Activated CD4-positive, alpha-beta T cell treated with anti-CD3 and anti-CD28 coated beads, Interleukin-2, amount 10 ng/mL, durations not matched to agents 24 days and 14 days (primary cell): Measurements from ENCODE around the gene ABCF2. TPM values are rescaled to one million over a fixed set of nuclear protein-coding genes. Genes with fewer than 3 reads are reported as not detected.

Experiments
- DNase-seq: peaks from one replicate; pipeline ENCODE4 v3.0.0; 2022
- H3K27ac Mint-ChIP-seq: one replicate; pipeline ENCODE4 v1.8.0; 2022; ENCODE audit warnings: mild to moderate bottlenecking, mixed read lengths
- H3K27me3 Mint-ChIP-seq: one replicate; pipeline ENCODE4 v1.8.0; 2022; ENCODE audit warnings: mixed read lengths
- H3K36me3 Mint-ChIP-seq: one replicate; pipeline ENCODE4 v1.8.0; 2022; ENCODE audit warnings: low read depth, mild to moderate bottlenecking, mixed read lengths
- H3K4me1 Mint-ChIP-seq: one replicate; pipeline ENCODE4 v1.8.0; 2021; ENCODE audit warnings: mixed read lengths
- H3K4me3 Mint-ChIP-seq: one replicate; pipeline ENCODE4 v1.8.0; 2022; ENCODE audit warnings: mild to moderate bottlenecking, moderate library complexity, mixed read lengths
- H3K9me3 Mint-ChIP-seq: one replicate; pipeline ENCODE4 v1.8.0; 2021; ENCODE audit warnings: mixed read lengths
- intact Hi-C: fragments of 100-400 bp; cut with micrococcal nuclease; formaldehyde crosslinking; loops from one replicate; pipeline ENCODE4 v1.15.1; 2023
- total RNA-seq: library from RNA; stranded (reverse); gene quantifications from 2 replicates; pipeline ENCODE4 v1.2.3, GENCODE V29; 2022

ABCF2 gene
- total RNA-seq, 1 donor from 2014 or later = 84.6 TPM

DNA sequence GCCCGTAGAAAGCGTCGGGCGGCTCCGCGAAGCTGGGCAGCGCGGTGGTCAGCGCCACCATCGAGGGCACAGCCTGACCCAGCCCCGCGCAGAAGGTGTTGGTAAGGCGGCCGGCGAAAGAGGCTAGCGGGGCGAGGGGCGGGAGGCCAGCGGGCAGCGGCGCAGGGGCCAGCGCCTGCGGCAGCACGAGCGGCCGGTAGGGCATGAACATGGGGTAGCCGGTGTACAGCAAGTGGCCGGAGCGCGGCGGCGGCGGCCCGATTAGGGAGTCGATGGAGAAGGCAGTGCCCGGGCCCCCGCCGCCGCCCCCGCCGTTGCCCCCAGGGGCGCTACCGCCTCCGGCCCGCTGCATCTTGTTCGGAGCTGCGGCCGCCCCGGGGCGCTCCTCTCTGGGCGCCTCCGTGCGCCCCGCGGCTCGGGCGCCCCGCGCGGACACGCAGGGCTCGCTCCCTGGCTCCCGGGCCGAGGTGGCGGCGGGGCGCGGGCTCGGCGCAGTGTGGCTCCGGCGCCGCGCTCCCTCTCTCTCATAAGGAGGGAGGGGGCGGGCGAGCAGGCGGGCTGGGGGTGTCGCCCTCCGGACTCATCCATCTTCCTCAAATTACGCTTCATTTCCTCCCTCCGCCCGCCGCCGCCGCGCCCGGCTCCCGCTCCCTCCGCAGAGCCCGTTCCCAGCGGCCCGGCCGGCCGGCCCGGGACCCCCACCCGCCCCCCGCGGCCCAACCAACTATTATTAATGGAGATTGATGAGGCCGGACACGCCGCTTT is 59.6 kb downstream of the ABCF2 start, which contains the start of gene GBX1:
TSS of gene GBX1 (minus strand) at position 498 of the 765 bp plus-strand sequence. CDS start at position 352, 146 bp downstream.
- Mint-ChIP-seq H3K9me3 (no peaks in the 10 kb centered on the region), H3K36me3 (no peaks in the 10 kb centered on the region), H3K4me3 (peak within 1 kb of the TSS; percentile 74), H3K27me3 (peaks cover 36% of the 10 kb centered on the region), H3K27ac (no peak within 1 kb of the TSS), H3K4me1 (peaks cover 7% of the 10 kb centered on the region)
- peak; percentile 64 for DNase-seq
- intact Hi-C loops = no loop called here

DNA sequence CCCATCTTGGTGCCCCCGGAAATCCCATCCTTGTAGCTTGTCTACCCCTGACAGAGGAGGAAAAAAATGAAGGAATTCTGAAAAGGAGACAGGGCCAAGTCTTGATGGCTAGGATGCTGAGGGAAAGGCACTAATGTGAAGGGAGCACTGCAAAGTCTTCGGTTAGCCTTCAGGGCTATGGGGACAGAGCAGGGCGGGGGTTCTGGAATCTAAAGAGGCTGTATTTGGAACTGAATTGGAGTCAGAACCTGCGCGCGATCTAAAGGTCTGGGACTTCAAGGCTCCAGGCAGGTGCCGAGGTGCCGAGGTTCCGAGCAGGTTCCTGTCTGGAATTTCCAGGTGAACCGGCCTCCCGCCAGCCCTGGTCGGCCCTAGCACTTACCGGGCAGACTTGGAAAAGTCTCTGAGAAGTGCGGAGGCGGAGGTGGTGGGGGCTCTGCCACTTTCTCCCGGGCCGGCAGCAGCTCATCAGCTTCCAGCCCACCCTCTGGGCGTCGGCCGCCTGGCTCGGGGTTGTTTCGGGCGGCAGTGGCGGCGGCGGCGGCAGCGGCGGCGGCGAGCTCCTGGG is 60.3 kb downstream of the ABCF2 start:
- H3K27me3 Mint-ChIP-seq = peaks cover 29% of the 10 kb centered on the region
- no peaks in the 10 kb centered on the region for H3K36me3 Mint-ChIP-seq
- no peak for DNase-seq
- H3K9me3 Mint-ChIP-seq = no peaks in the 10 kb centered on the region
- no peak overlapping the region for H3K27ac Mint-ChIP-seq
- H3K4me1 Mint-ChIP-seq = peaks cover 4% of the 10 kb centered on the region
- intact Hi-C loops = no loop called here
- peak overlapping the region; percentile 31 for H3K4me3 Mint-ChIP-seq

Other genes with a start within 250 kb of the ABCF2 start
- gene KCNH2, start 248.9 kb downstream of the ABCF2 start, total RNA-seq = 0.36 and 0.37 TPM in 2 replicates
- 14.3 and 15.7 TPM in 2 replicates for gene NOS3, start 236.2 kb downstream of the ABCF2 start, total RNA-seq
- gene ATG9B, start 202.7 kb downstream of the ABCF2 start, total RNA-seq = 7.3 and 7.5 TPM in 2 replicates
- gene ABCB8, start 198.8 kb downstream of the ABCF2 start, total RNA-seq = 56.4 and 57.4 TPM in 2 replicates
- 3.5 and 4.0 TPM in 2 replicates for gene ASIC3, start 178.7 kb downstream of the ABCF2 start, total RNA-seq
- 26.5 and 26.8 TPM in 2 replicates for gene CDK5, start 169.3 kb downstream of the ABCF2 start, total RNA-seq
- 115 and 127 TPM in 2 replicates for gene SLC4A2, start 167.6 kb downstream of the ABCF2 start, total RNA-seq
- gene FASTK, start 146.4 kb downstream of the ABCF2 start, total RNA-seq = 90.8 and 92.3 TPM in 2 replicates
- gene TMUB1, start 143.7 kb downstream of the ABCF2 start, total RNA-seq = 53.8 and 59.2 TPM in 2 replicates
- gene AGAP3, start 140.7 kb downstream of the ABCF2 start, total RNA-seq = 54.3 and 60.0 TPM in 2 replicates
- gene GBX1, start 59.5 kb downstream of the ABCF2 start, total RNA-seq = not detected in 2 replicates
- not detected in 2 replicates for gene ASB10, start 40.0 kb downstream of the ABCF2 start, total RNA-seq
- gene H2BK1, start 16.7 kb downstream of the ABCF2 start, total RNA-seq = 0.83 TPM in 1 of 2 replicates, not detected in the other
- gene CHPF2, start 5.3 kb upstream of the ABCF2 start, total RNA-seq = 42.0 and 46.4 TPM in 2 replicates
- 2.2 and 2.9 TPM in 2 replicates for gene SMARCD3, start 21.5 kb upstream of the ABCF2 start, total RNA-seq
- gene NUB1, start 114.6 kb upstream of the ABCF2 start, total RNA-seq = 36.5 and 40.4 TPM in 2 replicates
- gene WDR86, start 182.8 kb upstream of the ABCF2 start, total RNA-seq = not detected in 2 replicates
- gene CRYGN, start 212.9 kb upstream of the ABCF2 start, total RNA-seq = not detected in 2 replicates